ENCODE data around the gene CCDC81.

CCDC81 gene

DNA sequence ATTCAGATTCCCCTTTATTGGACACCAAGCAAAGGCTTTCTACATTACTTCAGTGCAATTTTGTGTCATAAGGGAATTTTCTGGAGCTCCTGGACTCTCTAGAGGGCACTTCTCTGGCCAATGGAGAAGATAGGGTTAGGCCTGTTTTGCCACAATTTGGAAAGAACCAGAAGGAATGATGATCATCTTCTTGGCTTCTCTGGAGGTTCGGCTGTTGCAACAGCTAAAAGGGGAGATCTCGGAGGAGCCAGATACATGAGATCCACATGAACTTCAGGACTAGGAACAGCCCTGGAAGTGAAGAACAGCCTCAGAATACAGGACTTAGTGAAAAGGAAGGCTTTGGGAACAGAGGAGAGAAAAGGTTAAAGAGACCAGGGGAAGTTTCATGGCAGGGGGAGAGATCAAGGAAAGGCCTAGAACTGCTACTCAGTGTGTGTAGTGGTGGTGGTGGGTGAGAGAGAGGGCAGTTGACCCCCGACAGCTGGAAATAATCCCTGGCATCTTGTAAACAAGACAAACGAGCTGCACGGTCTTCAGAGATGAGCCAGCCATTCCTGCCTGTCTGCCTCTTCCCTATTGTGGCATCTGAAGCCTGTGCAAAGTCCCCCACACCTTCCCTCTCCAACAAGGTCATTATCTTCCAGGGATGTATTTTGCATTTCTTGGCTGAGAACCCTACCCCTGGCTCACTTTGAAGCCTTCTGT is 83.8 kb downstream of the CCDC81 start:
- Histone ChIP-seq H3K4me1 (ENCODE audit: insufficient read depth, low read length) (peaks cover 13% of the 10 kb centered on the region), H3K9me3 (ENCODE audit: control insufficient read depth, insufficient read depth, low read length) (no peaks in the 10 kb centered on the region), H3K9ac (ENCODE audit: low read depth, low read length) (no peak overlapping the region), H3K36me3 (ENCODE audit: insufficient read depth, low read length) (no peaks in the 10 kb centered on the region)

DNA sequence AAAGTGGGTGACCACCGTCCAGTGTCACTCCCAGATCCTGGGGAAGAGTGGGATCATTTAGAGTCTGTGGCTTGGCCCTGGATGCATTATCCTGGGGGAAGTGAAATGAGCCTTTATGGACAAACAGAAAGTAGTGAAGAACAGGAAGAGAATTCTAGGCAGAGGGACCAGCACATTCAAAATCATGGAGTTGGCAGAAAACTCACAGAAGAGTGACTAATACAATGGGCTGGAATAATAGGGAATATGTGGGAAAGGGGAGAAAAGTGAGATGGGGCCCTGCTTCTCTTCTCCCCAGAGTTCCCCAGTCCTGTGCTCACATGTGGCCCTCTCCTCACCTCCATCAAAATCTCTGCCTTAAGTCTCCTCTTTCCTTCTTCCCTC is 84.3 kb downstream of the CCDC81 start:
- no peaks in the 10 kb centered on the region for H3K36me3 ChIP-seq (ENCODE audit: insufficient read depth, low read length)
- H3K4me1 ChIP-seq (ENCODE audit: insufficient read depth, low read length) = peaks cover 13% of the 10 kb centered on the region
- no peak overlapping the region for H3K9ac ChIP-seq (ENCODE audit: low read depth, low read length)
- no peaks in the 10 kb centered on the region for H3K9me3 ChIP-seq (ENCODE audit: control insufficient read depth, insufficient read depth, low read length)

DNA sequence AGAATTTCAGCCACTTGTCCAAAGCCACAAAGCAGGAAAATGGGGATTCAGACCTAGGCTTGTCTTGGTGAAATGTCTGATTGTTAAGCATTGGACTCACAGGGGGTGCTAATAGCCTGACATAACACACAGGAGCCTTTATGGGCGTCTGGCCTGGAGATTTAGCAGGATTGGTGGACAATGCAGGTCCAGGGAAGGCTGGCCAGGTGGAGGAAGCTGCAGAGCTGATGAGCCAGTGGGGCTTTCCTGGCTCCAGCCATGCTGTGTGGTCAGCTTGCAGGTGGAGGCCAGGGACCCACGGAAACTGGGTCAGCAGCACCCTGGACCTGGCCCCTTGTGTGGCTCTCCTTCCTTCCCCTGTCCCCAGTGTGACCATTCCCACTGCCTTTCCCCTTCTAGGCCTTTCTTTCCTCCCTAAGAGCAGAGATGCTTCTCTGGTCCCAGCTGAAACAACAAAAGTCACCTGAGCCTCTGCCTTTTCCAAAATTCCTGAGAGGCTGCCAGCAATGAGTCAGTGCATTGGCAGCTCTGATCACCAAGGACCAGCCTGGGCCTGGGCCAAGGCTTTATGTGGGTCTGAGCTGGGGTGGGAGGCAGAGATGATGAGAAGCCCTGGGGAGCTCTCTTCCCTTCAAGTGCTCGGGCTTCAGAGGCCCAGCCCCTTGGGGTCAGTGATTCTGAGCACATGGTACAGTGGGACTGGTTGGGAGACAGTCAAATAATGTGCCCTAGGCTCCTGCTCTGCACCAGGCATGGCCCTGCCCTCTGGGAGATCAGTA is 85.2 kb downstream of the CCDC81 start:
- Histone ChIP-seq H3K9me3 (ENCODE audit: control insufficient read depth, insufficient read depth, low read length) (no peaks in the 10 kb centered on the region), H3K9ac (ENCODE audit: low read depth, low read length) (no peak overlapping the region), H3K4me1 (ENCODE audit: insufficient read depth, low read length) (peaks cover 13% of the 10 kb centered on the region), H3K36me3 (ENCODE audit: insufficient read depth, low read length) (no peaks in the 10 kb centered on the region; the same call in 1 of the 2 replicates)

DNA sequence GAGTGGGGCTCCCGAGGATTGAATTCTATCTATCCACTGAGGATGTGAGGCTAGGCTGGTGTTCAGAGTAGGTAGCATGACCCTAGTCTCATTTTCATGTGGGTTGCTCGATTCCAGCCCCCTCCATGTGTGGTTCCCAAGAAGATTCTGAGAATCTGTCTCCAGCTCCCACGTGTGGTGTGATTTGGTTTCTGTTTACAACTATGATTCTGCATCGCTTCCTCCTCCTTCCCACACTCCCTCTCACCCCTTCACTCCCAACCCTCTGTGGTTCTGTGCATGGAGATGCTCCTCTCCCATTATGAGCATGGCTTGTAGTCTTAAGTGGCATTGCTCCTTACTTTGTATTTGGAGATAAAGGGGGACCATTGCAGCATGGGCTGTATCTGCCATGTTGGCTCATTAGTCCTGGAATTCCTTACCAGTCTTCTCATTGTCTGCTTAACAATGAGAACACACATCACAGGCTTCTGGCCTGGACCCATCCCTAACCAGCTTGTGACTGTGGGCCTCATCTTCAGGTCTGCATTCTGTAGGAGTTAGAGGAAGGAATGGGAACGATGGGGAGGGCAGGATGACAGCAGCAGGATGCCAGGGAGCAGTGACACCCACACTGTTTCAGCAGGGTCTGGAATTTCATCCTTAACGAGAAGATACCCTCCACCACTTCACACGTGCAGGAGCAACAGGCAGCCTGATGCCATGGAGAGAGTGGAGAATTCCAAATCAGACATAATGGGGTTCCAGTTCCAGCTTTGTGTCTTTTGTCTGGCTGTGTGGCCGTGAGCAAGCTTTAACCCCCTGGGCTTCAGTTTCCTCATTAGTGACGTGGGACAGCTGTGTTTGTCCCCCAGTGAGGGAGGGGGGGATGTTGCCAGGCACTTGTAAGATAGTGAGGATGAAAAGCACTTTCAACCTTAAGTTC is 86.0 kb downstream of the CCDC81 start:
- Histone ChIP-seq H3K4me1 (ENCODE audit: insufficient read depth, low read length) (peaks cover 13% of the 10 kb centered on the region), H3K9ac (ENCODE audit: low read depth, low read length) (no peak overlapping the region), H3K36me3 (ENCODE audit: insufficient read depth, low read length) (no peaks in the 10 kb centered on the region; the same call in 1 of the 2 replicates), H3K9me3 (ENCODE audit: control insufficient read depth, insufficient read depth, low read length) (no peaks in the 10 kb centered on the region)

DNA sequence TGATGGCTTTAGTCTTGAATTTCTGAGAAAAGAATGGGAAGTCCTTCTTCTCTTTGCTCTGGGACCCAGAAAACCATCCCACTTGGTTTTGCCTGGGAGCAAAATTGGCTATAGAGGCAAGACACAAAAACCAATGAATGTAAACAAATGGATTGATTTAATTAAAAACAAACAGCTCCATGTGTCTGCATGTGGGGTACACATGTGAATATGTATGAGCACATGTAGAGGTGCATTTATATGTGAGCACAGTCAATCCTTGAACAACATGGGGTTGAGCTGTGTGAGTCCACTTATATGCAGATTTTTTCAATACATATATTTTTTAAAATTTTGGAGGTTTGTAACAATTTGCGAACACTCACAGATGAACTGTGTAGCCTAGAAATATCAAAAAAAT is 87.2 kb downstream of the CCDC81 start:
- no peak overlapping the region for H3K9ac ChIP-seq (ENCODE audit: low read depth, low read length)
- no peaks in the 10 kb centered on the region; the same call in 1 of the 2 replicates for H3K36me3 ChIP-seq (ENCODE audit: insufficient read depth, low read length)
- H3K4me1 ChIP-seq (ENCODE audit: insufficient read depth, low read length) = peaks cover 13% of the 10 kb centered on the region
- no peaks in the 10 kb centered on the region for H3K9me3 ChIP-seq (ENCODE audit: control insufficient read depth, insufficient read depth, low read length)

DNA sequence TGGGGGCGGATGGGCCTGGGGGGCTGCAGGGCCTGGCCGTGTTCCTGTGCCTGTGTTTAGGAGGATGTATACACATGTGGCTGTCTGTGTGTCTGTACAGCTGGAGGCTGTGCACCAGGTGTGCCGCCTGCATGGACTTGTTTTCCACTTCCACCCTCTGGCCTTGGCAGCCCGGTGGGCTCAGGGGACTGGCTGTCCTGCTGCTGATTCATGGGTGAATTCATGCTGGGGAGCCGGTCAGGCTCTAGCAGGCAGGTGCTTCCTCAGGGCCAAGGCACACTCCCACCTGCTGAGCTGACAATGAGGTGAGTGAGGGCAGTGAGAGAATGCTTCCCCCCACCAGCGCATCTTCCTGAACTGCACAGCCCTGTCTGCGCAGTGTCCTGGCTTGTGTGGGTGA is 88.4 kb downstream of the CCDC81 start:
- Histone ChIP-seq H3K9me3 (ENCODE audit: control insufficient read depth, insufficient read depth, low read length) (no peaks in the 10 kb centered on the region), H3K36me3 (ENCODE audit: insufficient read depth, low read length) (no peaks in the 10 kb centered on the region; the same call in 1 of the 2 replicates), H3K4me1 (ENCODE audit: insufficient read depth, low read length) (peaks cover 13% of the 10 kb centered on the region), H3K9ac (ENCODE audit: low read depth, low read length) (no peak overlapping the region)

DNA sequence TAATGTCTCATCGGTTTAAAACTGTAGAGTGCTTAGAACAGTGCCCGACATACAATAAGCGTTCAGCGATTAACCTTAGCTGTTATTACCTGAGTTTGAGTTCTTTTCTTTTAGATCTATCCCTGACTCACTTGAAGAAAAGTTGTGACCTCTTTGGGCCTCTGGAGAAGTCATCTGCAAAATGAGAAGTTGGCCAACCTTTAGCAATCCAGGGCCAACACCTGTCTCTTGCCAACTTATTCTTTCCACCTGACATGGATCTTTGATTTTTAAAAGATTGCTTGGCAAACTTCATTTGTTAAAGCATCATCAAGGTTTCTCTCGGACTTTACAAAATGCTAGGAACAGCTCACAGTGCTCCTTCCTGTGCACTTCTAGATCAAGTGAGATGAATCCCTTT is 89.3 kb downstream of the CCDC81 start:
- Histone ChIP-seq H3K9me3 (ENCODE audit: control insufficient read depth, insufficient read depth, low read length) (no peaks in the 10 kb centered on the region), H3K4me1 (ENCODE audit: insufficient read depth, low read length) (peaks cover 13% of the 10 kb centered on the region), H3K36me3 (ENCODE audit: insufficient read depth, low read length) (no peaks in the 10 kb centered on the region; the same call in 1 of the 2 replicates), H3K9ac (ENCODE audit: low read depth, low read length) (no peak overlapping the region)

DNA sequence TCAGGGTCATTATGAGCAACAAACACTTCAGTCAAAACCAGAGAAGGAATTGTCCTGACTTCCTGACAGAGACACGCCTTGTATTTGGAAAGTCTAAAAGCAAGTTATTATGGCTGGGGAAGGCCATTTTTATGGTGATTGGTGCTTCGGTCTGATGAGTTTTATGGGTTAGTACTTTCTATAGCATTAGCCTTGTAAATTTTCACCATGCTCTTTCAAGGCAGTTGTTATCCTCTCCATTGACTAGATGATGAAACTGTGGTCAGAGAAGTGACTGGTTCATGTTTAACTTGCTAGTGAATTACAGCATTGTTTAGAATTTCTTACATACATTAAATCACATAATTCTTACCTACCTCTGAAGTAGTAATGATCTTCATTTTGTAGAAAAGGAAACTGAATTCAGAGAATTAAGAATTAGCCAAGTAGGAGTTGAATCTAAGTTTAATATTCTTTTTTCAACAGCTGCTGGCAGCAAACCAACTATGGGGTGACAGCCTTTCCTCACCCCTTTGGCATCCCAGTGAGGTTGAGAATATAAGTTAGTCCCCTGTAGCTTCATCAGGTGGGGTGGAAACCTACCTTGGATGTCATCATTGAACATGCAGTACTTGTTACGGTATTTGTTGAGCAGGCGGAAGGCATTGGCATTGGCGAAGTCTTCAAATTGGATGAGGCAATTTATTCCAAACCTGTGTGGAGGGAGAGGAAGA is 90.0 kb downstream of the CCDC81 start:
- no peaks in the 10 kb centered on the region; the same call in 1 of the 2 replicates for H3K36me3 ChIP-seq (ENCODE audit: insufficient read depth, low read length)
- H3K9ac ChIP-seq (ENCODE audit: low read depth, low read length) = no peak overlapping the region
- H3K4me1 ChIP-seq (ENCODE audit: insufficient read depth, low read length) = peaks cover 9% of the 10 kb centered on the region
- H3K9me3 ChIP-seq (ENCODE audit: control insufficient read depth, insufficient read depth, low read length) = no peaks in the 10 kb centered on the region

DNA sequence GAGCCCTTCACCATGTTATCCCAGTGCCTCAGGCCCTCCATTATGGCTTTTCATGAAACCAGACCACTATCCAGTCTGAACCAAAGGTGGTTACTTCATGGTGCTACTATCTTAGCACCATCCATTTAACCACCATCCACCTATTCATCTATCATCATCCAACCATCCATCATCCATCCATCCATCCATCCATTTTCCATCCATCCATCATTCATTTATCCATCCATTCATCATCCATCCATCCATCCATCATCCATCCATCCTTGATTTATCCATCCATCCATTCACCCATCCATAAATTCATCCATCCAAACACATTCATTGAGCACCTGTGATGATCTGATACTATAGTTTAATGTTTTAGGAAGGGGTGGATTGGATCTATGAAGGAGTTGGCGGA is 93.5 kb downstream of the CCDC81 start:
- H3K36me3 ChIP-seq (ENCODE audit: insufficient read depth, low read length) = no peaks in the 10 kb centered on the region; the same call in 1 of the 2 replicates
- H3K4me1 ChIP-seq (ENCODE audit: insufficient read depth, low read length) = no peaks in the 10 kb centered on the region

DNA sequence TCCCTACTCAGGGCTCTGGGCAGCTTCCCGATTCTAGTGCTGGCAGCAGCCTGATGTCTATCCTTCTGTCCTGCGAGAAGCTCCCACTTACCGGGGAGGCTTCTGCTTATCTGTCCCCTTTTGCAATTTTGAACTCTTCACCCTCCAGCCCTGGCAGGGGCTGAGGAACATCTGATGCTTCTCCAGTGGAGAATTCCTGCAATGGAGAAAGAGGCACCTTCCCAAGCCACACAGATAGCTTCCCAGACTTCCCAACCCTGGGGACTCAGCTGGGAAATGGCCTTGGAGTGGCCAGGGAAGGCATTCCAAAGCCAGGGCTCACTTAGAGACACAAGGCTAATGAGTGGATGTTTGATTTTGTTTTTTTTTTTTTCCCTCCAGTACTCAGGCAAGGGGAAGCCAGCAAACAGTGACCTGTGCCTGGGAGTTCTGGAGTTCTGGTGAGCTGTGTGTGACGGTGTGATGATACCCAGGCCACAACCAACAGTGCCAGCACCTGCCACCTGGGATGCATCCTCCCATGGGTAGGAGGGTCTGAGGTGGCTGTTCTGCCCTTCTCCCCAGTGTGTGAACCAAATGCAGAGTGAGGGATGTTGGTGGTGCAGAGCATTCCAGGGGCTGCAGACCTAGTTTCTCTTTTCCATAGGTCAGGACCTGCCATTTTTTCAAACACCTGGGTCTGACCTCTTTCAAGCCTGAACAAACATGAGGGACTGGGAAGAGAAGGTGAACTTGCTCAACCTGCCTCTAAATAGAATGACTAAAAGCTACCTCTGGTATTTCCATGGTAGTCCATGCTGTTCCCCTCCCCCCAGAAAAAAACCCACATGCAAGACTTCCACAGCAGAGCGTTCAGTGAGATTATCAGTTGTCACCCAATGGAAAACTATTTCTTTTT is 95.1 kb downstream of the CCDC81 start:
- no peak overlapping the region for H3K9ac ChIP-seq (ENCODE audit: low read depth, low read length)
- H3K4me1 ChIP-seq (ENCODE audit: insufficient read depth, low read length) = no peaks in the 10 kb centered on the region
- H3K9me3 ChIP-seq (ENCODE audit: control insufficient read depth, insufficient read depth, low read length) = no peaks in the 10 kb centered on the region; the same call in 1 of the 2 replicates
- H3K36me3 ChIP-seq (ENCODE audit: insufficient read depth, low read length) = no peaks in the 10 kb centered on the region

More for the DNA sequence above, 93.5 kb downstream of the CCDC81 start:
- H3K9ac ChIP-seq (ENCODE audit: low read depth, low read length) = no peak overlapping the region
- H3K9me3 ChIP-seq (ENCODE audit: control insufficient read depth, insufficient read depth, low read length) = no peaks in the 10 kb centered on the region

Data from ES-I3 (cell line).